ENCODE results near the gene SKA2.

DNA sequence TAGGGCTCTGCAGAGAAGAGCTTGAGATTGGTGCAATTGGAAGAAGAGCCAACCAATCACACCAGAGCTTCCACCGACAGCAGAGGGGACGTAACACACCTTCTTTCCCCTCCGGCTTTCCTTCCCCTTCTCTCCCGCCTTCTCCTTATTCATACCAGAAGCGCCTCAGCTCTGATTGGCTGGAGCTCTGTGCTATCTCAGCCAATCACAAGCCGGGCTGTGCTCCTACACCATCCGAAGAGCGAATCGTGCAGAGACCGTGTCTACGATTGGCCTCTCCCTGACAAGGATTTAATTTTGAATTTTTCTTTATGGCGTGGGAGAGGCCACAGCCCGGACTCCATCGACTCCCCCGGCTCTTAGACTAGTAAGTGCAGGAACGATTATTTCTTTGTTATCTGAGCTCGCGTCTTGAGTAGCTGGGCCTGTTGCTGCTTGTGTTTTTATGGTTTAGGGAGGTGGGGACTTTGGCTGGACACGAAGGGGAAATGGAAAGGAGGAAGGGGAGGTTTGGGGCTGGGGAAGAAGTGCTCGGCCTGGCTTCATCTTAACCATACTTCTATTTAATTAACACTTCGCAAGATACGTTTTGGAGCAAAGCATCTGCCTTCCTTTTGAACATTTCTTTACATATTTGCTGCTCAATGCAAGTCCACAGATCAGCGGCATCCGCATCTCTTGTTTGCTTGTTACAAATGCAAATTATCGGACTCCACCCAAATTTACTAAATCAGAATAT is 622 bp upstream of the SKA2 start, which contains the start of gene PRR11:
- TF ChIP-seq POLR2A (IDR thresholded peaks at IDR 0.05) = no peak
- TF ChIP-seq, protein P1, sequence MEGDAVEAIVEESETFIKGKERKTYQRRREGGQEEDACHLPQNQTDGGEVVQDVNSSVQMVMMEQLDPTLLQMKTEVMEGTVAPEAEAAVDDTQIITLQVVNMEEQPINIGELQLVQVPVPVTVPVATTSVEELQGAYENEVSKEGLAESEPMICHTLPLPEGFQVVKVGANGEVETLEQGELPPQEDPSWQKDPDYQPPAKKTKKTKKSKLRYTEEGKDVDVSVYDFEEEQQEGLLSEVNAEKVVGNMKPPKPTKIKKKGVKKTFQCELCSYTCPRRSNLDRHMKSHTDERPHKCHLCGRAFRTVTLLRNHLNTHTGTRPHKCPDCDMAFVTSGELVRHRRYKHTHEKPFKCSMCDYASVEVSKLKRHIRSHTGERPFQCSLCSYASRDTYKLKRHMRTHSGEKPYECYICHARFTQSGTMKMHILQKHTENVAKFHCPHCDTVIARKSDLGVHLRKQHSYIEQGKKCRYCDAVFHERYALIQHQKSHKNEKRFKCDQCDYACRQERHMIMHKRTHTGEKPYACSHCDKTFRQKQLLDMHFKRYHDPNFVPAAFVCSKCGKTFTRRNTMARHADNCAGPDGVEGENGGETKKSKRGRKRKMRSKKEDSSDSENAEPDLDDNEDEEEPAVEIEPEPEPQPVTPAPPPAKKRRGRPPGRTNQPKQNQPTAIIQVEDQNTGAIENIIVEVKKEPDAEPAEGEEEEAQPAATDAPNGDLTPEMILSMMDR (IDR thresholded peaks at IDR 0.05) = no peak

Measured in adrenal gland (tissue), 5 donors.